ENCODE measurements around the gene DLST.

Gene DLST

DNA sequence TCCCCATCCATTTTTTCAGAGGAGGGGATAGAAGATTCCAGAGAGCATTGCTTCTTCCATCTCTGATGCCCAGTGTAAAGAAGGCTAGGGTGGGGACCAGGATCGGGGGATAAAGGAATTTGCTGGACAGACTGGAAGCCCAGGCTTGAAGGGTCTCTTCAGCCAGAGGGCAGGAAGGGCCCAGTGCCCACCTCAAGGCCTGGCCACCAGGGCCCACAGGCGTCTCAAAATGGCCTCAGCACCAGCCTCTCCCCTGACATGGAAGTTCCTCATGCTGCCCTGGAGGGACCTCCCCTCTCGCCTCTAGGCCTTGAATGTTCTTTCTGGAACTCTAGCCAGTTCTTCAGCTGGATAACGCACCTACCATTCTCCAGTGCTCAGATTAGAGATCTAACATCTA, 38.6 kb downstream of the DLST start:
- TF ChIP-seq BACH2 (CRISPR knock-in tag; IDR thresholded peaks at IDR 0.05; ENCODE audit: borderline replicate concordance) = no peak
- TF ChIP-seq, protein P1, sequence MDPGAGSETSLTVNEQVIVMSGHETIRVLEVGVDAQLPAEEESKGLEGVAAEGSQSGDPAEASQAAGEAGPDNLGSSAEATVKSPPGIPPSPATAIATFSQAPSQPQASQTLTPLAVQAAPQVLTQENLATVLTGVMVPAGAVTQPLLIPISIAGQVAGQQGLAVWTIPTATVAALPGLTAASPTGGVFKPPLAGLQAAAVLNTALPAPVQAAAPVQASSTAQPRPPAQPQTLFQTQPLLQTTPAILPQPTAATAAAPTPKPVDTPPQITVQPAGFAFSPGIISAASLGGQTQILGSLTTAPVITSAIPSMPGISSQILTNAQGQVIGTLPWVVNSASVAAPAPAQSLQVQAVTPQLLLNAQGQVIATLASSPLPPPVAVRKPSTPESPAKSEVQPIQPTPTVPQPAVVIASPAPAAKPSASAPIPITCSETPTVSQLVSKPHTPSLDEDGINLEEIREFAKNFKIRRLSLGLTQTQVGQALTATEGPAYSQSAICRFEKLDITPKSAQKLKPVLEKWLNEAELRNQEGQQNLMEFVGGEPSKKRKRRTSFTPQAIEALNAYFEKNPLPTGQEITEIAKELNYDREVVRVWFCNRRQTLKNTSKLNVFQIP (CRISPR knock-in tag; IDR thresholded peaks at IDR 0.05; ENCODE audit: borderline replicate concordance, low read depth) = no peak
- no peak for ATAC-seq

GRCh38 chr14:74921053-74921620, 39.4 kb downstream of the DLST start:
- ATAC-seq = no peak
- TF ChIP-seq ZFP30 (CRISPR knock-in tag; IDR thresholded peaks at IDR 0.05) (no peak), ZNF70 (CRISPR knock-in tag; IDR thresholded peaks at IDR 0.05) (no peak), ZNF565 (CRISPR knock-in tag; conservative IDR thresholded peaks at IDR 0.05; ENCODE audit: low read depth) (no peak), BACH2 (CRISPR knock-in tag; IDR thresholded peaks at IDR 0.05; ENCODE audit: borderline replicate concordance) (no peak), RARB (CRISPR knock-in tag; IDR thresholded peaks at IDR 0.05) (no peak), ZC3H10 (CRISPR knock-in tag; IDR thresholded peaks at IDR 0.05) (no peak), TOX (CRISPR knock-in tag; IDR thresholded peaks at IDR 0.05; ENCODE audit: borderline replicate concordance) (no peak), ESRRG (CRISPR knock-in tag; IDR thresholded peaks at IDR 0.05) (no peak), GLIS3 (CRISPR knock-in tag; IDR thresholded peaks at IDR 0.05) (no peak), ZFP3 (CRISPR knock-in tag; IDR thresholded peaks at IDR 0.05) (no peak), OSR1 (CRISPR knock-in tag; IDR thresholded peaks at IDR 0.05) (no peak), ARNTL (CRISPR knock-in tag; IDR thresholded peaks at IDR 0.05; ENCODE audit: borderline replicate concordance, low read depth) (no peak)
- TF ChIP-seq, protein P2, sequence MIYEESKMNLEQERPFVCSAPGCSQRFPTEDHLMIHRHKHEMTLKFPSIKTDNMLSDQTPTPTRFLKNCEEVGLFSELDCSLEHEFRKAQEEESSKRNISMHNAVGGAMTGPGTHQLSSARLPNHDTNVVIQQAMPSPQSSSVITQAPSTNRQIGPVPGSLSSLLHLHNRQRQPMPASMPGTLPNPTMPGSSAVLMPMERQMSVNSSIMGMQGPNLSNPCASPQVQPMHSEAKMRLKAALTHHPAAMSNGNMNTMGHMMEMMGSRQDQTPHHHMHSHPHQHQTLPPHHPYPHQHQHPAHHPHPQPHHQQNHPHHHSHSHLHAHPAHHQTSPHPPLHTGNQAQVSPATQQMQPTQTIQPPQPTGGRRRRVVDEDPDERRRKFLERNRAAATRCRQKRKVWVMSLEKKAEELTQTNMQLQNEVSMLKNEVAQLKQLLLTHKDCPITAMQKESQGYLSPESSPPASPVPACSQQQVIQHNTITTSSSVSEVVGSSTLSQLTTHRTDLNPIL (CRISPR knock-in tag; IDR thresholded peaks at IDR 0.05; ENCODE audit: low read depth) = no peak

- no peak for ATAC-seq
- TF ChIP-seq CSRNP3 (CRISPR knock-in tag; IDR thresholded peaks at IDR 0.05) = no peak
- TF ChIP-seq PPARA (CRISPR knock-in tag; IDR thresholded peaks at IDR 0.05; ENCODE audit: borderline replicate concordance) = no peak
- TF ChIP-seq ZNF565 (CRISPR knock-in tag; conservative IDR thresholded peaks at IDR 0.05; ENCODE audit: low read depth) = no peak
- no peak for TF ChIP-seq ZC3H10 (CRISPR knock-in tag; IDR thresholded peaks at IDR 0.05)
- TF ChIP-seq CSDC2 (CRISPR knock-in tag; IDR thresholded peaks at IDR 0.05) = no peak
- TF ChIP-seq ESRRG (CRISPR knock-in tag; IDR thresholded peaks at IDR 0.05) = no peak
- no peak for TF ChIP-seq ZFP30 (CRISPR knock-in tag; IDR thresholded peaks at IDR 0.05)
- TF ChIP-seq, protein P2 (CRISPR knock-in tag; IDR thresholded peaks at IDR 0.05; ENCODE audit: low read depth) = no peak
- TF ChIP-seq, protein P1 (CRISPR knock-in tag; IDR thresholded peaks at IDR 0.05; ENCODE audit: borderline replicate concordance, low read depth) = no peak
Observed at GRCh38 chr14:74921987-74922751, 40.5 kb downstream of the DLST start.

GRCh38 chr14:74922752-74923401, 41.2 kb downstream of the DLST start, which contains the start of gene RPS6KL1:
Gene RPS6KL1, minus strand, starts transcription at chr14:74923260. Its CDS starts 1,719 bp downstream, at chr14:74921541.
- peak; percentile 100 for ATAC-seq
- TF ChIP-seq TOX (CRISPR knock-in tag; IDR thresholded peaks at IDR 0.05; ENCODE audit: borderline replicate concordance) (no peak), PATZ1 (CRISPR knock-in tag; IDR thresholded peaks at IDR 0.05; ENCODE audit: borderline replicate concordance) (no peak), BACH2 (CRISPR knock-in tag; IDR thresholded peaks at IDR 0.05; ENCODE audit: borderline replicate concordance) (no peak), SNAI2 (CRISPR knock-in tag; IDR thresholded peaks at IDR 0.05) (peak; percentile 12; the same call in 1 of the 2 replicates), CSDC2 (CRISPR knock-in tag; IDR thresholded peaks at IDR 0.05) (no peak), ZC3H10 (CRISPR knock-in tag; IDR thresholded peaks at IDR 0.05) (no peak)
- TF ChIP-seq, protein P1 (CRISPR knock-in tag; IDR thresholded peaks at IDR 0.05; ENCODE audit: borderline replicate concordance, low read depth) = no peak

Measured in SK-N-SH treated with all-trans-retinoic acid at 6 μM for 48 hours (cell line).